Transverse colon (tissue), 4 donors: ENCODE data around the gene TOR1AIP2. TPM values are rescaled to one million over a fixed set of nuclear protein-coding genes. Genes with fewer than 3 reads are reported as not detected.

ENCODE experiments used
- DNase-seq: peaks from one replicate; pipeline ENCODE4 v3.0.0-alpha.2; 2019
- H3K27ac ChIP-seq, 4 donors: fragments of 200-600 bp; sonication (generic); 2 replicates each; pipeline ENCODE4 v1.5.1; 2016 to 2018; ENCODE audit warnings: inconsistent platforms in 4 of 4
- H3K27me3 ChIP-seq: fragments of 200-600 bp; sonication (generic); 2 replicates; pipeline ENCODE4 v1.5.1; 2017; ENCODE audit warnings: inconsistent platforms
- H3K36me3 ChIP-seq, 4 donors: fragments of 200-600 bp; sonication (generic); 2 replicates each; pipeline ENCODE4 v1.5.1; 2017 to 2019; ENCODE audit warnings: inconsistent platforms in 4 of 4
- H3K4me1 ChIP-seq, 4 donors: fragments of 200-600 bp; sonication (generic); 2 replicates each; pipeline ENCODE4 v1.5.1; 2017 to 2020; ENCODE audit warnings: inconsistent platforms in 4 of 4
- H3K4me3 ChIP-seq, 4 donors: fragments of 200-600 bp; sonication (generic); 1 replicate in 1 of 4; 2 replicates in 3 of 4; pipeline versions ENCODE4 v1.5.1 to v1.6.1; 2017 to 2019; ENCODE audit warnings: inconsistent platforms in 4 of 4
- H3K9me3 ChIP-seq, 2 donors: fragments of 200-600 bp; sonication (generic); 2 replicates each; pipeline ENCODE4 v1.5.1; 2017 to 2019; ENCODE audit warnings: inconsistent platforms in 2 of 2
- CTCF ChIP-seq, 5 experiments: fragments of 200-600 bp in 3 of 5; fragments of 450-650 bp in 2 of 5; sonication (generic) in 3 of 5; IDR thresholded peaks; 1 replicate in 2 of 5; 2 replicates in 3 of 5; pipeline ENCODE4 v1.5.1; 2016 to 2017; ENCODE audit warnings: antibody characterized with exemption in 5 of 5, inconsistent platforms in 3 of 5, mild to moderate bottlenecking in 2 of 5, moderate library complexity in 1 of 5
- EP300 ChIP-seq: sonication (generic); formaldehyde crosslinking; IDR thresholded peaks from one replicate; pipeline ENCODE4 v1.6.1; 2017; ENCODE audit warnings: antibody characterized with exemption, low read depth
- POLR2A ChIP-seq: fragments of 450-650 bp; IDR thresholded peaks from one replicate; pipeline ENCODE4 v1.6.1; 2016; ENCODE audit warnings: antibody characterized with exemption, mild to moderate bottlenecking, moderate library complexity
- POLR2AphosphoS5 ChIP-seq, 3 donors: sonication (generic); formaldehyde crosslinking; IDR thresholded peaks; one replicate each; pipeline ENCODE4 v1.6.1; 2016; ENCODE audit warnings: antibody characterized with exemption in 3 of 3
- WGBS, 2 donors: methylation state at CpG; one replicate each; pipeline ENCODE4 v1.1.5; 2018; ENCODE audit warnings: low coverage in 1 of 2; 5-methylcytosine and 5-hydroxymethylcytosine counted together
- in situ Hi-C, 4 donors: fragments of 200-750 bp; cut with MboI; loops; one replicate each; pipeline versions ENCODE4 v1.15.0 to v1.15.1; 2017; ENCODE audit warnings: low sequenced_read_pairs in 3 of 4, low pct_ligation_motif_present in 1 of 4, low pct_unique_long_range_greater_than_20kb in 1 of 4
- intact Hi-C: fragments of 100-400 bp; cut with DNase I; formaldehyde crosslinking; loops from one replicate; pipeline ENCODE4 v1.15.1; 2023; ENCODE audit warnings: low total_unique reads
- total RNA-seq, 4 donors: library from RNA; depleted of rRNA; stranded (reverse); fragments of >200 nt; gene quantifications; one replicate each; pipeline ENCODE4 v1.1.0, GENCODE V29; 2016

The TOR1AIP2 gene
- total RNA-seq, 4 donors from 2014 or later = 46.0 to 107 (median 75.5) TPM

- 55 to 78% methylated on average over 7 to 14 of the region's 14 CpGs for WGBS, 2 donors
- TF ChIP-seq POLR2AphosphoS5 (IDR thresholded peaks at IDR 0.05) (no peak), POLR2A (no peak), EP300 (no peak)
- no peak for DNase-seq
- Histone ChIP-seq H3K9me3 (no peaks in the 10 kb centered on the region), H3K27me3 (no peaks in the 10 kb centered on the region), H3K4me3 (no peak overlapping the region), H3K4me1 (peaks cover 0 to 16% (median 9%) of the 10 kb centered on the region in 4 donors), H3K36me3 (no peaks in the 10 kb centered on the region), H3K27ac (peak overlapping the region in 1 of 4 donors; percentile 9)
- in situ Hi-C loops (no loop called here), intact Hi-C loops (no loop called here)
Observed at GRCh38 chr1:179818743-179819173, 58.8 kb downstream of the TOR1AIP2 start.

GRCh38 chr1:179818260-179818659 lies 59.3 kb downstream of the TOR1AIP2 start:
- intact Hi-C loops = no loop called here
- no peaks in the 10 kb centered on the region for H3K27me3 ChIP-seq
- in situ Hi-C loops = no loop called here
- H3K4me3 ChIP-seq = no peak overlapping the region
- WGBS, 2 donors = 88 to 92% methylated on average over 6 to 7 of the region's 7 CpGs
- peak overlapping the region in 1 of 4 donors; percentile 9 for H3K27ac ChIP-seq
- no peaks in the 10 kb centered on the region for H3K36me3 ChIP-seq
- no peak for DNase-seq
- peaks cover 0 to 16% (median 9%) of the 10 kb centered on the region in 4 donors for H3K4me1 ChIP-seq
- TF ChIP-seq POLR2A = no peak
- TF ChIP-seq POLR2AphosphoS5 (IDR thresholded peaks at IDR 0.05) = no peak
- no peak for TF ChIP-seq EP300
- TF ChIP-seq CTCF (IDR thresholded peaks at IDR 0.05) = no peak
- H3K9me3 ChIP-seq = no peaks in the 10 kb centered on the region

- no peaks in the 10 kb centered on the region for H3K36me3 ChIP-seq
Observed at GRCh38 chr1:179817789-179818188, 59.8 kb downstream of the TOR1AIP2 start.

GRCh38 chr1:179817056-179817455 lies 60.5 kb downstream of the TOR1AIP2 start:
- intact Hi-C loops (no loop called here), in situ Hi-C loops (no loop called here)
- no peak for TF ChIP-seq POLR2AphosphoS5 (IDR thresholded peaks at IDR 0.05)
- no peak for TF ChIP-seq POLR2A
- no peak for TF ChIP-seq EP300
- no peak for TF ChIP-seq CTCF (IDR thresholded peaks at IDR 0.05)
- H3K27me3 ChIP-seq = no peaks in the 10 kb centered on the region
- H3K4me3 ChIP-seq = no peak overlapping the region
- no peaks in the 10 kb centered on the region for H3K36me3 ChIP-seq
- no peaks in the 10 kb centered on the region for H3K9me3 ChIP-seq
- peaks cover 0 to 16% (median 9%) of the 10 kb centered on the region in 4 donors for H3K4me1 ChIP-seq
- WGBS, 2 donors = 92 to 97% methylated on average over 2 to 8 of the region's 8 CpGs
- no peak overlapping the region for H3K27ac ChIP-seq
- DNase-seq = no peak

More at GRCh38 chr1:179817789-179818188, 59.8 kb downstream of the TOR1AIP2 start:
- in situ Hi-C loops = no loop called here
- Histone ChIP-seq H3K27ac (peak overlapping the region in 1 of 4 donors; percentile 9), H3K4me1 (peaks cover 0 to 16% (median 9%) of the 10 kb centered on the region in 4 donors), H3K4me3 (no peak overlapping the region), H3K27me3 (no peaks in the 10 kb centered on the region), H3K9me3 (no peaks in the 10 kb centered on the region)
- no peak for DNase-seq
- intact Hi-C loops = no loop called here
- TF ChIP-seq CTCF (IDR thresholded peaks at IDR 0.05) (no peak), POLR2A (no peak), POLR2AphosphoS5 (IDR thresholded peaks at IDR 0.05) (no peak), EP300 (no peak)
- WGBS, 2 donors = 73% methylated on average over 8 of the region's 8 CpGs; no CpG with 5 or more reads in 1 of the 2 donors
